Keratinocyte (primary cell): ENCODE data around the gene TMEM131.

Source experiments
- CTCF ChIP-seq, 3 experiments: IDR thresholded peaks in 1 of 3; conservative IDR thresholded peaks in 1 of 3; optimal IDR thresholded peaks in 1 of 3; 2 replicates in 2 of 3; 3 replicates in 1 of 3; pipeline versions ENCODE3 to v1.5.1; 2011; ENCODE audit warnings: low read length in 3 of 3, mild to moderate bottlenecking in 3 of 3, moderate library complexity in 2 of 3, control low read depth in 1 of 3, inconsistent platforms in 1 of 3; ENCODE audit not compliant: insufficient read depth in 2 of 3; ENCODE audit errors: extremely low read depth in 1 of 3
- EZH2 ChIP-seq: IDR thresholded peaks from one replicate; pipeline ENCODE4 v1.6.1; 2012; ENCODE audit warnings: inconsistent platforms, mild to moderate bottlenecking, low read length, moderate library complexity

DNA sequence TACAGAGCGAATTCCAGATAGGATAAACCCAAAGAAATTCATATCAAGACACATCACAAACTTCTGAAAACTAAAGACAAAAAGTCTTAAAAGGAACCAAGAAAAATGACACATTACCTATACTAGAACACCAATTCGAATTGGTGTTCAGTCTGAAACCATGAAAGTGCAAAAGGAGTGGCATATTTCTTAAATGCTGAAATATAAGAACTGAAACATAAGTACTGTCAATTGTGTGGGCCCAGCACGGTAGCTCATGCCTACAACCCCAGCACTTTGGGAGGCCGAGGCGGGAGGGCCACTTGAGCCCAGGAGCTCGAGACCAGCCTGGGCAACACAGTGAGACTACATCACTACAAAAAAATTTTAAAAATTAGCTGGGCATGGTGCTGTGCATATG lies 43.4 kb downstream of the TMEM131 start:
- no peak for TF ChIP-seq EZH2
- no peak for TF ChIP-seq CTCF (optimal IDR thresholded peaks at IDR 0.05 in 1 of 3, IDR thresholded peaks at IDR 0.05 in 1 of 3, conservative IDR thresholded peaks at IDR 0.05 in 1 of 3; ENCODE audit: extremely low read depth in 1 of 3, insufficient read depth in 2 of 3, low read length in 3 of 3)
